Activated naive CD4-positive, alpha-beta T cell treated with anti-CD3 and anti-CD28 coated beads for 36 hours (primary cell): Measurements from ENCODE around the gene GZMA. TPM values are rescaled to one million over a fixed set of nuclear protein-coding genes. Genes with fewer than 3 reads are reported as not detected.
A peak's percentile ranks its signal among the peaks of the same experiment; 100 is the strongest.

Experiments used
- CTCF ChIA-PET: fragments of 350-600 bp; sonication (Branson Sonifier 250); formaldehyde crosslinking; loops from one replicate; lab custom pipeline; 2021; ENCODE audit warnings: antibody characterized with exemption; lab: Charles Lee
- DNase-seq: peaks from one replicate; pipeline ENCODE4 v3.0.0-alpha.2; 2020
- H3K27ac Mint-ChIP-seq: one replicate; pipeline ENCODE4 v1.8.0; 2021; ENCODE audit warnings: mild to moderate bottlenecking, mixed read lengths
- H3K27me3 Mint-ChIP-seq: one replicate; pipeline ENCODE4 v1.8.0; 2021; ENCODE audit warnings: low read depth, mixed read lengths
- H3K36me3 Mint-ChIP-seq: one replicate; pipeline ENCODE4 v1.8.0; 2021; ENCODE audit warnings: low read depth, mixed read lengths
- H3K4me1 Mint-ChIP-seq: one replicate; pipeline ENCODE4 v1.8.0; 2021; ENCODE audit warnings: low read depth, mixed read lengths
- H3K4me3 Mint-ChIP-seq: one replicate; pipeline ENCODE4 v1.8.0; 2021; ENCODE audit warnings: mild to moderate bottlenecking, moderate library complexity, mixed read lengths
- H3K9me3 Mint-ChIP-seq: one replicate; pipeline ENCODE4 v1.8.0; 2021; ENCODE audit warnings: mixed read lengths
- intact Hi-C: fragments of 100-400 bp; cut with micrococcal nuclease; formaldehyde crosslinking; loops from one replicate; pipeline ENCODE4 v1.15.1; 2023
- total RNA-seq, 2 experiments: library from RNA; stranded (reverse); gene quantifications; one replicate each; pipeline ENCODE4 v1.2.3, GENCODE V29; 2021

GZMA gene
- total RNA-seq, result under 1 TPM in 1 of 2 experiments, not detected in 1; 0.24 TPM

DNA sequence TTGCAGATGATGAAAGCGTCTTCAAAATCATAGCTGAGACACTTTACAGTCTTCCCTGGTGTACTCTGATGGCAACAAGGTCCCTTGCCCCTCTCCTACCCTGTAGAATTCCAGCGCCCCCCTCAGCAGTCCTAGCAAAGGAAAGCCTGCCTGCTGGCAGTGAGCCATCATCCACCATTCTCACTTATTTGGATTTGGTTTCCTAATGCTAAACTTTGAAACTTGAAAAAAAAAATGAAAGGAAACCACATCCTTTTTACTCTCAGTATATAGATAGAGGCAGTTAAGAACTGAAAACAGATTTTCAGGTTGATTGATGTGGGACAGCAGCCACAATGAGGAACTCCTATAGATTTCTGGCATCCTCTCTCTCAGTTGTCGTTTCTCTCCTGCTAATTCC, at the start of gene GZMA:
Gene GZMA (plus strand): TSS at position 299 of the 400 bp plus-strand sequence. CDS start 37 bp downstream, at position 336.
- H3K9me3 Mint-ChIP-seq, result peaks cover 21% of the 10 kb centered on the region
- peak within 1 kb of the TSS; percentile 30 for H3K4me3 Mint-ChIP-seq
- CTCF ChIA-PET, result interaction anchor here (0.9 to 1.3 kb wide), 2 partner anchors 159 to 197 kb away, joined by 4 read pairs; no protein-coding TSS in a partner anchor
- H3K27ac Mint-ChIP-seq, result no peak within 1 kb of the TSS
- peaks cover 8% of the 10 kb centered on the region for H3K36me3 Mint-ChIP-seq
- intact Hi-C loops, result loop anchor here (1.0 to 5.0 kb wide), 7 partner anchors 30 to 440 kb away; partner anchors contain the start of genes CDC20B and GZMK
- peaks cover 58% of the 10 kb centered on the region for H3K4me1 Mint-ChIP-seq
- peaks cover 9% of the 10 kb centered on the region for H3K27me3 Mint-ChIP-seq
- peak; percentile 56 for DNase-seq

GRCh38 chr5:55055183-55055582, 47.3 kb upstream of the GZMA start:
- CTCF ChIA-PET, result no interaction called here
- Mint-ChIP-seq H3K4me1 (peaks cover 2% of the 10 kb centered on the region), H3K27me3 (no peaks in the 10 kb centered on the region), H3K36me3 (no peaks in the 10 kb centered on the region), H3K27ac (no peak overlapping the region), H3K4me3 (no peak overlapping the region), H3K9me3 (peaks cover 8% of the 10 kb centered on the region)
- no peak for DNase-seq
- intact Hi-C loops, result no loop called here

DNA sequence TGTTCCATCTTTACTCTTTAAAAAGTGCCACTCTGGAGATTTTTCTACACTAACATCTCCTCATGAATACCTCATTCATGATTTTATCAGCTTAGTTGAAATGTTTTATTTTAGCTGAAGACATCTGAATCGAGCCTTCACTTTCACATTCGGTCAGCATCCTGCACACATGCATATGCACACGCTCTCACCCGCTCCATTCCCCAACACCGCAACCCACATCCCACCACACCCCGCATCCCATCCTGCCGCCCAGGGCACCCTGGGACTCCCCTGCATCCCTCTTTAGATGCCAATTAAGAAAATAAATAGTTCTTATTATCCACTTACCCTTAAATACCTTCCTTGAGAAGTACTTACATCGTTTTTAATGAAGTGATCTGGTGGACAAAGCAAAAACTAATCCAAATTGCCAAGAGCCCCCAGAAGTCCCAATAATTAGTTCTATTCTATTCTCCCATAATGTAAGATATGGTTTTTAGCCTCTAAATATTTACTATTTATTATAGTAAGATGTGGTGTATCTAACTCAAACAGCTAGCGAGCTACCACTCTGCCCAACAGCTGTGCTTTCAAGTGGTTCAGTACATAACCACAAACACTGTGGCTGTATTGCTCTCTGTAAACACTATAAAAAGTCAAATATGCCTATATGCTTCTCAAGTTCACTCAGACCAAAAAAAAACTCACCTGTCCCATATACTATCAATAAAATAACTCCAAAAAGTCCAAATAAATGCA, 40.2 kb upstream of the GZMA start:
- Mint-ChIP-seq H3K36me3 (no peaks in the 10 kb centered on the region), H3K4me3 (peak overlapping the region; percentile 51), H3K4me1 (peaks cover 41% of the 10 kb centered on the region), H3K27me3 (no peaks in the 10 kb centered on the region), H3K9me3 (no peaks in the 10 kb centered on the region), H3K27ac (peak overlapping the region; percentile 46)
- intact Hi-C loops, result loop anchor here (1.0 kb wide), 3 partner anchors 10 to 38 kb away; partner anchors contain the start of gene GZMK
- CTCF ChIA-PET, result interaction anchor here (0.8 to 1.8 kb wide), 8 partner anchors 9 to 156 kb away, joined by 3 to 6 read pairs (median 4); no protein-coding TSS in a partner anchor
- DNase-seq, result peak; percentile 83

GRCh38 chr5:55063220-55063863, 39.1 kb upstream of the GZMA start:
- H3K36me3 Mint-ChIP-seq, result no peaks in the 10 kb centered on the region
- H3K27ac Mint-ChIP-seq, result no peak overlapping the region
- no peaks in the 10 kb centered on the region for H3K27me3 Mint-ChIP-seq
- no peaks in the 10 kb centered on the region for H3K9me3 Mint-ChIP-seq
- intact Hi-C loops, result no loop called here
- CTCF ChIA-PET, result interaction anchor here (1.7 to 1.8 kb wide), 2 partner anchors 26 to 83 kb away, joined by 3 to 6 read pairs; no protein-coding TSS in a partner anchor
- peaks cover 41% of the 10 kb centered on the region for H3K4me1 Mint-ChIP-seq
- DNase-seq, result no peak
- H3K4me3 Mint-ChIP-seq, result no peak overlapping the region

DNA sequence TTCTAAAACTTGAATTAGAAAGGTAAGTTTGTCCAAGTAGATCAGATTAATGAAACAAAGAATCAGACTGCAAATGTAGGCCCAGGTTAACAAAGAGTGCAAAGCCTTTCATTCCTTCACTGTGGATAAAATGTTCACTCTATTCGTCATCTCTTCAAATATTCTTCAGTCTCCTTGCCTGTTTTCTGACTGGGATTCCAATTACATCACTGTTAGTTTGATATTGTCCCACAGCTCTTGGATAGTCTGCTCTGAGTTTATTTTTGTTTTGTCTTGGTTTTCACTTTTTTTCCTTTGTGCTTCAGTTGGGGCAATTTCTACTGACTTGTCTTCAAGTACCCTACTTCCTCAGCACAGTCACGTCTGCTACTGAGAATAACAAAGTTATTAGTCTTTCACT, 38.5 kb upstream of the GZMA start:
- Mint-ChIP-seq H3K4me1 (peaks cover 41% of the 10 kb centered on the region), H3K27ac (no peak overlapping the region)
- CTCF ChIA-PET, result interaction anchor here (1.7 kb wide), 1 partner anchor 82 kb away, joined by 3 read pairs; no protein-coding TSS in a partner anchor

DNA sequence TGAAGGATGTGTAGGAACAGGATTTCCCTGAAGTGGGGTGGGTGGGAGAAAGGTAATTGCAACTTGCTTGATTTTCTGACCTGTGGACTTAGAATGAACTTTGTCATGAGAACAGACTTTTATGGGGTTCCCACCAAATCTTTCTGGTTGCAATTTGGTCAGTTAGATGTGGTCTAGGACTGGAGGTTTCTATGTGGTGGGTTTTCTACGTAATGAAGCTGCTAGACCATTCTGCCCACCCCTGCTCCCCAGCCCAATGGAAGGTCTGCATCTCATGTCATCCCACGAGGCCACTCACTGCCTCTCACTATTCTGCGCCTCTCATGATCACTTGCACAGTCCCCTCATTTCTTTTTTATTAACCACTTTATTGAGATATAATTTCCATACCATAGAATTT, 37.9 kb upstream of the GZMA start:
- Mint-ChIP-seq H3K9me3 (no peaks in the 10 kb centered on the region), H3K27ac (no peak overlapping the region), H3K27me3 (no peaks in the 10 kb centered on the region), H3K4me1 (peaks cover 41% of the 10 kb centered on the region), H3K36me3 (no peaks in the 10 kb centered on the region), H3K4me3 (no peak overlapping the region)
- intact Hi-C loops, result no loop called here
- CTCF ChIA-PET, result interaction anchor here (1.7 kb wide), 1 partner anchor 82 kb away, joined by 3 read pairs; no protein-coding TSS in a partner anchor
- DNase-seq, result no peak

More for the DNA sequence above, 38.5 kb upstream of the GZMA start:
- H3K36me3 Mint-ChIP-seq, result no peaks in the 10 kb centered on the region
- intact Hi-C loops, result no loop called here
- H3K9me3 Mint-ChIP-seq, result no peaks in the 10 kb centered on the region
- no peaks in the 10 kb centered on the region for H3K27me3 Mint-ChIP-seq
- DNase-seq, result no peak
- no peak overlapping the region for H3K4me3 Mint-ChIP-seq

DNA sequence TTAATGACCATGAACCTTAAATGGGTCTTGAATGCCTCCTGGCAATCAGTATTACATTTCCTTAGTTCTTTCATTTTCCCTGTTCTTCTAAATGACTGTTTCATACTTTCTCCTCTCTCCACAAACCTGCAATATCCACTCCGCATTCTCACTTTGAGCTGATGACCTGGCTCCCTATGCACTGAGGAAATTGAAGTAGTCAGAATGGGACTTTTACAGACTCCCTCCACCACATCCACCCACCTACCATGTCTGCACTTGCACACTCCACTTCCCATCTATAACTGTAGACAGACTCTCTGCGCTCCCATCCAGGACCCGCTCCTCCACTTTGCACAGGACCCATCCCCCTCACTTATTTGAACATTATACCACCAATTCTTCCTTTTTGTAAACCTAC, 36.2 kb upstream of the GZMA start:
- Mint-ChIP-seq H3K36me3 (no peaks in the 10 kb centered on the region), H3K4me3 (no peak overlapping the region), H3K4me1 (peaks cover 43% of the 10 kb centered on the region), H3K9me3 (no peaks in the 10 kb centered on the region), H3K27me3 (no peaks in the 10 kb centered on the region), H3K27ac (no peak overlapping the region)
- intact Hi-C loops, result no loop called here
- CTCF ChIA-PET, result no interaction called here
- DNase-seq, result no peak

DNA sequence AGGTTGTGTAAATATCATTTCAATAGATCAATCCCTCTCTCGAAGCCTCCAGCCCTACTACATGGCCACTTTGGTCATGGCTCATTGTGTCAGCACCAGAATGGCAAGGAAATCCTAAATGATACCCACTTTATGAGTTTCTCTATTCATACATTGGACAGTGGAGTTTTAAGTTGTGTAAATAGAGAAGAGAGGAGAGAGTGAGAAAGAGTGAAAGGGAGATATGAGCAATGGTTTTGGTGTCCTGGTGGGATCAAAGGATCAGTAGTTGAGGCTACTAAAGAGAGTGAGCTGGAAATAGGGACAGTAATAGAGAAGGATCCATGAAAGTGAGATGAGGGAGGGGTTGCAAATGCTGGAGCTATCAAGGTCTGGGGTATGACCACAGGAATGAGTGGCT, 31.5 kb upstream of the GZMA start:
- CTCF ChIA-PET, result interaction anchor here (0.7 to 1.4 kb wide), 3 partner anchors 9 to 126 kb away, joined by 3 to 7 read pairs (median 3); no protein-coding TSS in a partner anchor
- Mint-ChIP-seq H3K36me3 (no peaks in the 10 kb centered on the region), H3K9me3 (no peaks in the 10 kb centered on the region), H3K27ac (no peak overlapping the region), H3K4me1 (peaks cover 44% of the 10 kb centered on the region), H3K4me3 (no peak overlapping the region), H3K27me3 (no peaks in the 10 kb centered on the region)
- intact Hi-C loops, result no loop called here
- DNase-seq, result no peak

DNA sequence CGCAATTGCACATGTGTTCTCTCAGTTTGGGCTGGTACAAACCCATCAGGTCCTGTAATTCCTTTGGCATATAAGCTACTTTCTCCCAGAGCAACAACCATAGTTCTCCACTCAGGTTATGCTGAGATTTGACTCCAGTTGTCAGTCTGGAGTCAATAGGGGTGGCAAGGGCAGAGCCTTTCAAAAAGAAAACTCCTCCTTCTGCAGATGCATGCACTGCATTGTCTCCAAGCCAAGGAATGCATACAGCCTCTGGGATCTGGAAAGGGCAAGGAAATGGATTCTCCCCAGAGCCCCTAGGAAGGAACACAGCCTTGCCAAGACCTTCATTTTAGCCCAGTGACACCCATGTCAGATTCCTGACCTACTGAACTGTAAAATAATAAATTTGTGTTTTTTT, 31.0 kb upstream of the GZMA start:
- Mint-ChIP-seq H3K27ac (no peak overlapping the region), H3K9me3 (no peaks in the 10 kb centered on the region), H3K27me3 (no peaks in the 10 kb centered on the region), H3K4me1 (peaks cover 41% of the 10 kb centered on the region), H3K4me3 (no peak overlapping the region), H3K36me3 (no peaks in the 10 kb centered on the region)
- no peak for DNase-seq
- CTCF ChIA-PET, result interaction anchor here (0.7 to 1.4 kb wide), 4 partner anchors 9 to 127 kb away, joined by 3 to 7 read pairs (median 3); no protein-coding TSS in a partner anchor
- intact Hi-C loops, result no loop called here

DNA sequence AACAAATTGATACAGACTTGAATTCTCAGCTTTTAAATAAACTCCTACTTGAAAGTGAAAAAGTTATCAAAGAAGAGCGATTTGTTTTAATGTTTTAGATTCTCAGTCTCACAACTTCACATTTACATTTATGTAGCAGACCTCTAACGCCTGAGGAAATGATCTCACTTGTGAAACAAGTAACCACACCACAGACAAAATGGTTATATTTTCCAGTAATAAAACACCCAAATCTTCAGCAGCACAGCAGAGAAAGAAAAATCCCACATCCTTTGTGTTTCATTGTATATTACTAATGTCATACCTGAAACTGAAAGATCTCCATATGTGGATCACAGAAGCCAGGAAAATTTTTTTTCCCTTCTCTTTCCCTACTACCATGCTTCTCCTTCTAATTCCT, 29.8 kb upstream of the GZMA start:
- no peak for DNase-seq
- Mint-ChIP-seq H3K9me3 (no peaks in the 10 kb centered on the region), H3K4me3 (no peak overlapping the region), H3K27me3 (no peaks in the 10 kb centered on the region), H3K4me1 (peaks cover 33% of the 10 kb centered on the region), H3K36me3 (peaks cover 3% of the 10 kb centered on the region), H3K27ac (peak overlapping the region; percentile 34)
- CTCF ChIA-PET, result interaction anchor here (1.3 kb wide), 1 partner anchor 18 kb away, joined by 4 read pairs; no protein-coding TSS in a partner anchor
- intact Hi-C loops, result loop anchor here (1.0 to 2.0 kb wide), 8 partner anchors 10 to 292 kb away; partner anchors contain the start of gene GZMA

DNA sequence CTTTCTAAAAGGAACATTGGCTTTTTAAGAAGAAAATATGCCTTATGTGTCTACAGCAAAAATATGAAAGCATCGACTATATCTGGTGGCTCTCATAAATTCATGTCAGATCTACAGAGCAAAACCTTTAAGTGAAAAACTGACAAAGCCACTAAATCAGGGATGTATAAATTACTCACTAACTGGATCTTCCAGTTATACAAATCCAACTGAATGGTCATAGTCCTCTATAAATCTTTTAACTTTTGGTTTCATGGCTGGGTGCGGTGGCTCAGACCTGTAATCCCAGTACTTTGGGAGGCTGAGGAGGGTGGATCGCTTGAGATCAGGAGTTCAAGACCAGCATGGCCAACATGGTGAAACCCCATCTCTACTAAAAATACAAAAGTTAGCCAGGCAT, 29.2 kb upstream of the GZMA start:
- intact Hi-C loops, result loop anchor here (2.0 kb wide), 1 partner anchor 62 kb away; no protein-coding TSS in a partner anchor
- Mint-ChIP-seq H3K27me3 (no peaks in the 10 kb centered on the region), H3K9me3 (no peaks in the 10 kb centered on the region), H3K27ac (peak overlapping the region; percentile 59), H3K36me3 (peaks cover 3% of the 10 kb centered on the region), H3K4me3 (no peak overlapping the region), H3K4me1 (peaks cover 33% of the 10 kb centered on the region)
- CTCF ChIA-PET, result interaction anchor here (0.7 kb wide), 1 partner anchor 46 kb away, joined by 4 read pairs; no protein-coding TSS in a partner anchor
- no peak for DNase-seq

DNA sequence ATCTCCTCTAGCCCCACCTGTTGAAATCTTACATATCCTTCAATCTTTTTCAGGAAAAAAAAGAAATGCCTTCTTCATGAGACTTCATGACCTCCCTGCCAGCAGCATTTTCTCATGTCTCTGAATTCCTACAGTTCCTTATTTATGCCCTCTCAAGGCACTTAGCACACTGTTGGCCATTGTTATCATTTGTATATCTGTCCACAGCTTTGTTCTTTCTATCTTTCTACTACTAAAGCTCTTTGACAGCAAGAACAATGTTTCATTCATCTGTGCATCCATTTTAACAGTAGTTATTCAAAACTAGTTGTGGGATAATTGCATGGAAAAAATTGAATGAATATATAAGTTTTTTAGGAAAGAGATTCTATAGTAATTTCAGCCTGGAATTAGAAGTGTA, 20.9 kb upstream of the GZMA start:
- CTCF ChIA-PET, result interaction anchor here (0.6 kb wide), 1 partner anchor 137 kb away, joined by 3 read pairs; no protein-coding TSS in a partner anchor
- DNase-seq, result no peak
- intact Hi-C loops, result no loop called here
- Mint-ChIP-seq H3K27me3 (no peaks in the 10 kb centered on the region), H3K27ac (no peak overlapping the region), H3K4me3 (no peak overlapping the region), H3K9me3 (peaks cover 7% of the 10 kb centered on the region), H3K36me3 (peaks cover 13% of the 10 kb centered on the region), H3K4me1 (peaks cover 2% of the 10 kb centered on the region)
